Panc1 (cell line): Measurements from ENCODE around the gene SEC22B.
"Not testable (repeated sequence)": the region's sequence is repeated elsewhere in the genome, so short reads cannot be mapped to it uniquely, and the experiment has no call there.

ENCODE experiments used
- POLR2AphosphoS5 ChIP-seq: IDR thresholded peaks from 2 replicates; pipeline ENCODE4 v1.6.1; 2012; ENCODE audit warnings: mild to moderate bottlenecking, low read depth, low read length, moderate library complexity
- SIN3A ChIP-seq: IDR thresholded peaks from 2 replicates; pipeline ENCODE4 v1.6.1; 2012; ENCODE audit warnings: low read depth, mild to moderate bottlenecking, low read length, moderate library complexity, borderline replicate concordance; ENCODE audit not compliant: insufficient read depth
- TCF7L2 ChIP-seq: IDR thresholded peaks from 2 replicates; pipeline ENCODE4 v1.6.1; 2011; ENCODE audit warnings: mild to moderate bottlenecking, low read depth, low read length, inconsistent platforms
- TF ChIP-seq, protein P1 (sequence below): fragments of 450-650 bp; IDR thresholded peaks from 2 replicates; pipeline ENCODE4 v1.5.1; 2017; ENCODE audit warnings: mild to moderate bottlenecking
- TF ChIP-seq, protein P2 (sequence below), 2 experiments: IDR thresholded peaks; 2 replicates each; pipeline ENCODE4 v1.6.1; 2011 to 2012; ENCODE audit warnings: low read depth in 2 of 2, control low read depth in 1 of 2, low read length in 1 of 2, mild to moderate bottlenecking in 1 of 2, moderate library complexity in 1 of 2; ENCODE audit not compliant: insufficient read depth in 1 of 2

DNA sequence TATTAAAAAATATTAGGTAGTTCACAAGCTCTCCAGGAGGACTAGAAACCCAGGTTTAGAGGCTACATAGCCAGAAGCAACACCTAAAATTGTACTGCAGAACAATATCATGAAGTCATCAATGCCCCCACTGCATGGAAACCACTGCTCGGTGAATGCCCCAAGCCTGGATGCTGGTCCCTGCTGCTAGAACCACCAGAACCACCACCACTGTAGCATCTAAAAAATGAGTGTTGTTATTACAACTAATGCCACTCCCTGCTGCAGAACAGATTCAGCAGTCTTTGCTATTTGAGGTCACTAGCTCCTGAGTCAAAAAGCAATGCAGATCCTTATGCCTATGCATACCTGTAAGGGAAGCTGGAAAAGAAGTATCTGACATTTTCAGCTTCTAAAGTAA, 48.4 kb downstream of the SEC22B start:
- TF ChIP-seq, protein P1, sequence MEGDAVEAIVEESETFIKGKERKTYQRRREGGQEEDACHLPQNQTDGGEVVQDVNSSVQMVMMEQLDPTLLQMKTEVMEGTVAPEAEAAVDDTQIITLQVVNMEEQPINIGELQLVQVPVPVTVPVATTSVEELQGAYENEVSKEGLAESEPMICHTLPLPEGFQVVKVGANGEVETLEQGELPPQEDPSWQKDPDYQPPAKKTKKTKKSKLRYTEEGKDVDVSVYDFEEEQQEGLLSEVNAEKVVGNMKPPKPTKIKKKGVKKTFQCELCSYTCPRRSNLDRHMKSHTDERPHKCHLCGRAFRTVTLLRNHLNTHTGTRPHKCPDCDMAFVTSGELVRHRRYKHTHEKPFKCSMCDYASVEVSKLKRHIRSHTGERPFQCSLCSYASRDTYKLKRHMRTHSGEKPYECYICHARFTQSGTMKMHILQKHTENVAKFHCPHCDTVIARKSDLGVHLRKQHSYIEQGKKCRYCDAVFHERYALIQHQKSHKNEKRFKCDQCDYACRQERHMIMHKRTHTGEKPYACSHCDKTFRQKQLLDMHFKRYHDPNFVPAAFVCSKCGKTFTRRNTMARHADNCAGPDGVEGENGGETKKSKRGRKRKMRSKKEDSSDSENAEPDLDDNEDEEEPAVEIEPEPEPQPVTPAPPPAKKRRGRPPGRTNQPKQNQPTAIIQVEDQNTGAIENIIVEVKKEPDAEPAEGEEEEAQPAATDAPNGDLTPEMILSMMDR: not testable (repeated sequence)
- not testable (repeated sequence) for TF ChIP-seq POLR2AphosphoS5, SIN3A, TCF7L2
- TF ChIP-seq, protein P2, sequence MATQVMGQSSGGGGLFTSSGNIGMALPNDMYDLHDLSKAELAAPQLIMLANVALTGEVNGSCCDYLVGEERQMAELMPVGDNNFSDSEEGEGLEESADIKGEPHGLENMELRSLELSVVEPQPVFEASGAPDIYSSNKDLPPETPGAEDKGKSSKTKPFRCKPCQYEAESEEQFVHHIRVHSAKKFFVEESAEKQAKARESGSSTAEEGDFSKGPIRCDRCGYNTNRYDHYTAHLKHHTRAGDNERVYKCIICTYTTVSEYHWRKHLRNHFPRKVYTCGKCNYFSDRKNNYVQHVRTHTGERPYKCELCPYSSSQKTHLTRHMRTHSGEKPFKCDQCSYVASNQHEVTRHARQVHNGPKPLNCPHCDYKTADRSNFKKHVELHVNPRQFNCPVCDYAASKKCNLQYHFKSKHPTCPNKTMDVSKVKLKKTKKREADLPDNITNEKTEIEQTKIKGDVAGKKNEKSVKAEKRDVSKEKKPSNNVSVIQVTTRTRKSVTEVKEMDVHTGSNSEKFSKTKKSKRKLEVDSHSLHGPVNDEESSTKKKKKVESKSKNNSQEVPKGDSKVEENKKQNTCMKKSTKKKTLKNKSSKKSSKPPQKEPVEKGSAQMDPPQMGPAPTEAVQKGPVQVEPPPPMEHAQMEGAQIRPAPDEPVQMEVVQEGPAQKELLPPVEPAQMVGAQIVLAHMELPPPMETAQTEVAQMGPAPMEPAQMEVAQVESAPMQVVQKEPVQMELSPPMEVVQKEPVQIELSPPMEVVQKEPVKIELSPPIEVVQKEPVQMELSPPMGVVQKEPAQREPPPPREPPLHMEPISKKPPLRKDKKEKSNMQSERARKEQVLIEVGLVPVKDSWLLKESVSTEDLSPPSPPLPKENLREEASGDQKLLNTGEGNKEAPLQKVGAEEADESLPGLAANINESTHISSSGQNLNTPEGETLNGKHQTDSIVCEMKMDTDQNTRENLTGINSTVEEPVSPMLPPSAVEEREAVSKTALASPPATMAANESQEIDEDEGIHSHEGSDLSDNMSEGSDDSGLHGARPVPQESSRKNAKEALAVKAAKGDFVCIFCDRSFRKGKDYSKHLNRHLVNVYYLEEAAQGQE (IDR thresholded peaks at IDR 0.05; ENCODE audit: insufficient read depth in 1 of 2, low read depth in 2 of 2, low read length in 1 of 2): not testable (repeated sequence)
